COR-L47 (cell line): ENCODE results near the gene SLC24A2.

ENCODE experiments used
- DNase-seq: peaks from one replicate; lab custom pipeline; 2025; lab: John Stamatoyannopoulos, UW

The SLC24A2 gene

GRCh38 chr9:19757745-19758144 is 31.1 kb downstream of the SLC24A2 start:
- DNase-seq = no peak

GRCh38 chr9:19754921-19755320 is 33.9 kb downstream of the SLC24A2 start:
- DNase-seq = no peak

- DNase-seq = no peak
Measured at GRCh38 chr9:19748278-19749126, 40.3 kb downstream of the SLC24A2 start.

GRCh38 chr9:19746223-19746622 is 42.6 kb downstream of the SLC24A2 start:
- DNase-seq = no peak

GRCh38 chr9:19741178-19741577 is 47.7 kb downstream of the SLC24A2 start:
- no peak for DNase-seq
